Activated CD8-positive, alpha-beta memory T cell treated with anti-CD3 and anti-CD28 coated beads for 48 hours (primary cell): ENCODE results near the gene SLC8A3.

Experiments used
- DNase-seq, 3 experiments: peaks; one replicate each; pipeline ENCODE4 v3.0.0-alpha.2; 2020; ENCODE audit warnings: low read depth in 2 of 3, low spot score in 2 of 3

The SLC8A3 gene

DNA sequence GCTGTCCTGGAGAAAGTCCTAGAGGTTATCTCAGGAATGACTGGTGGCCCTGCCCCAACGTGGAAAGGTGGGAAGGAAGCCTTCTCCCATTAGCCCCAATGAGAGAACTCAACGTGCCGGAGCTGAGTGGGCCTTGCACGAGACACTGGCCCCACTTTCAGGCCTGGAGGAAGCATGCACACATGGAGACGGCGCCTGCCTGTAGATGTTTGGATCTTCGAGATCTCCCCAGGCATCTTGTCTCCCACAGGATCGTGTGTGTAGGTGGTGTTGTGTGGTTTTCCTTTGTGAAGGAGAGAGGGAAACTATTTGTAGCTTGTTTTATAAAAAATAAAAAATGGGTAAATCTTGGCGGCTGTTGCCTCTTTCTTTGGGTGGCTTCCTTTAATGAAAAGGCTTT, 156.7 kb downstream of the SLC8A3 start:
- DNase-seq = no peak

DNA sequence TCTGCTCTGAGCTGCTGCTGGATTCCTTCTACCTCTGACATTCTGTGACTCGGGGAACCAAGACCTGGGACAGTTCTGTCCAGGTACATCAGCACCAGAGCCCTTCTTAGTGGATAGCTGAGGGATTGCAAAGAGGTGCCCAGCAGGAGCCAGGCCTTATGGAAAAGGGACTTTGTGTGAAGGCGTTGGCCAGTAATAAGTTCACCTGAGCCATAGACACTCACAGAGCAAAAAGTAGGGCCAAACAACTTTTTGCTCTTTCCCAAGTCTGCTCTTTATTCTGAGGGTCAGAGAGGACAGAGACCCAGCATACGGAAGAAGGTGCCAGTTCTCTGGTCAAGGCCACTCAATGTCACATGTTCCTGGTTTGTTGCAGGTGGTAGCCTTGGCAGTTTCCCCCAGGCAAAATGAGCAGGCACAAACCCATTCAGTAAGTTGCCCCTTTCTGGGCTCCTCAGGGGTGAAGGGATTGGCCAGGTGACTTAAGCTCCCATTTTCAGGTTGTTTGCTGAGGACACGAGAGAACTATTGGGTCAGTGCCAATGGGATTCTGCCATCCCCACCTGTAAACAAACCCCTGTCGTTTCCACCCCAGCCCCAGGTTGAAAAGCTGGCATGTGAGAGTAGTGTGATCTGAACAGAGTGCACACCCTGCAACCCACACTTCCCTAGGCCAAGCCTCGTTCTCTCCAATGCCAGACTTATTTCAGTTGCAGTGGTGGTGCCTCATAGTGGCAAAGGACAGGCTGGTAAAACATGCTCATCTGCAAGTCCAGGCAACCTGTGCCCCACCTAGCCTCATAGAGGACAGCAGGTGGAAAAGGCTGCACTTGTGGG, 159.2 kb downstream of the SLC8A3 start:
- no peak for DNase-seq

DNA sequence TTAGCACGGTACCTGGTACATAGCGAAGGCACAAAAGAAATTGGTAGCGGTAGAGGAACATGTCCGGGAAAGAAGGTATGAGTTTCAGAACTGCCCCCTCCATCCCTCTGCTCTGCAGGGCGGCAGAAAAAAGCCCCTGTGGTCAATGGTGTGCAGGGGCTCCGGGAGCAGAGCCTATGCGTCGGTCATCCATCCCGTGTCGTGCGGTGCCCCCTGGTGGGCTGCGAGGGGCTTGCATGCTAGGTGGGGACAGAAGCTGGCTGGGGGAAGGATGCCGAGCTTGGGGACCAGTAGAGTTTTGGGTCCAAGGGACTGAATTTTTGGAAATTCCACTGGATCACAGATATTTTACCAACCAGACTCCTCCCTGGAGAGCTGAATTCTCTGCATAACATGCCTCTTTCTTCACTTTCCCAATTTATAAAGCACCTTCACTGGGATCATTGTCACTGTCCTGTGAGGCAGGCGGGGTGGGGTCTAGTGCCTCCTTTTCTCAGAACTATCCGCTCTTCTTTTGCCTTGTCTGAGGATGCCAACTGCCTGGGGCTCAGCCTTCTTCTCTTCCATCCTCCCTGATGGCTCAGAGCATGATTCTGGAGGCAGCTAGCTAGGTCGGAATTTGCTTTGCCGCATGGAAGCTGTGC, 160.8 kb downstream of the SLC8A3 start:
- peak; percentile 28 to 78 (median 73) for DNase-seq

DNA sequence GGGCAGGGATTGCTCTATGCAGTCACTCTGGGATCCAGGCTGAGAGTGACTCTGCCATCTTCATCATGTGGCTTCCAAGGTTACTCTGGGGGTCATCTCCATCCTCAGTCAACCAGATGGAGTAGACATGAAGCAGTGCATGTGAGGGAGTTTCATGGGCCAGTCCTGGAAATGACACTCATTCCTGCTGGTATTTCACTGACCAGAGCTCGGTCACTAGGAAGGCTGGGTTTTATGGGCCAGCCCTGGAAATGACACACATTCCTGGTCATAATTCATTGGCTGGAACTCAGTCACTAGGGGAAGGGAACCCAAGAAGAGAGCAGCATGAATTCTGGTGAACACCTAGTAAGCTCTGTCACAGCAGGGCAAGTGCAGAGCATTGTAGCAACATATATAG, 164.9 kb downstream of the SLC8A3 start:
- DNase-seq = no peak

DNA sequence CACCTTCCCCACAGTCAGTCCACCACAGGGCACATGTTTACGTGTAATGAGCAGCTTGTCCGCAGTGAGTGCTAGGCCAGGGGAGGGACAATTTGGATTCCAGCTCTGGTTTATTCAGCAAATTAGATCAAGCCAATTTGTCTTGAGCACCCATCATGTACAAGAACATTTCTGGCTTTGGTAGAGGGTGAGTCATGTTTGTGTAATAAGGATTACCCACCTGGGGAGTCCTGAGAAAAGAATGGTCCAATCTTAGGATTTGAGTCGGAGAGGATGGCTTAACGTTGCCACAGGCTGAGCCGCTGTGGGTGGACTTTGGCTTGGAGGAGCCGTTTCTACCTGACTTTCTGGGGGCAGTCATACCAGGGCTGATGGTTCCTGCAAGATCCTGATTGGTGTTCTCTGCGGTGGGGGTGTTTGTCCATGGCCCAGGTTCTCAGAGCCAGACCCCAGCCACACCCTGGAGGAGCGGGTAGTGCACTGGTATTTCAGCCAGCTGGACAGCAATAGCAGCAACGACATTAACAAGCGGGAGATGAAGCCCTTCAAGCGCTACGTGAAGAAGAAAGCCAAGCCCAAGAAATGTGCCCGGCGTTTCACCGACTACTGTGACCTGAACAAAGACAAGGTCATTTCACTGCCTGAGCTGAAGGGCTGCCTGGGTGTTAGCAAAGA, 165.8 kb downstream of the SLC8A3 start:
- DNase-seq = no peak

DNA sequence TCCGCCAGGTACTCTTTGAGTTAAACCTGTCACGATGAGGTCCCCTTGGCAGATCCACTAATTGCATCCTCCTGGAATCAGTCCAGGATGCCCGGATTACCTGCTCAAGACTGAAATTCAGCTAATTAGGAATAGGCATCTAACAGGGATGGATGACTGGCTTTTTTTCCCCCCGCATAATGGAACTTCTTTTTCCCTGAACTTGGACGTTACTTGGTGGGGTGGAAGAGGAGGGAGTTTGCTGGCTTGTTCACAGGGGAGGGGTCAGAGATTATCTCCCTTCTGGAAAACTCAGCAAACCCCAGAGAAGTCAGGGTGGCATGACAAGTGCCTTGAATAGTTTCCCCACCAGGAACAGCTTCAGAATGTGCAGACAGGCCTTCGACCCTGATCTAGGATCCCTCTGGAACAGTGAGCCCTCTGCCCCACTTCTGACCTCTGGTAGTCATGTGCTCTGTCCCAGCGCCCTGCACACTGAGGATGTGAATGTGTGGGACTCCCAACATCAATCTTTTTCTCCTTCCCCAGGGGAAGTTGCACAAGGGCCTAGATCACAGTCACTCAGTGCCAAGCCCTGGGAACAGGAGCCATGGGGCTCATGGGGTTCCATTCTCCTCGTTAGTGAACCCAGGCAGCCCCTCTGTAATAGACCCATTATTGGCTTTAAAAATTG, 167.1 kb downstream of the SLC8A3 start:
- no peak for DNase-seq

DNA sequence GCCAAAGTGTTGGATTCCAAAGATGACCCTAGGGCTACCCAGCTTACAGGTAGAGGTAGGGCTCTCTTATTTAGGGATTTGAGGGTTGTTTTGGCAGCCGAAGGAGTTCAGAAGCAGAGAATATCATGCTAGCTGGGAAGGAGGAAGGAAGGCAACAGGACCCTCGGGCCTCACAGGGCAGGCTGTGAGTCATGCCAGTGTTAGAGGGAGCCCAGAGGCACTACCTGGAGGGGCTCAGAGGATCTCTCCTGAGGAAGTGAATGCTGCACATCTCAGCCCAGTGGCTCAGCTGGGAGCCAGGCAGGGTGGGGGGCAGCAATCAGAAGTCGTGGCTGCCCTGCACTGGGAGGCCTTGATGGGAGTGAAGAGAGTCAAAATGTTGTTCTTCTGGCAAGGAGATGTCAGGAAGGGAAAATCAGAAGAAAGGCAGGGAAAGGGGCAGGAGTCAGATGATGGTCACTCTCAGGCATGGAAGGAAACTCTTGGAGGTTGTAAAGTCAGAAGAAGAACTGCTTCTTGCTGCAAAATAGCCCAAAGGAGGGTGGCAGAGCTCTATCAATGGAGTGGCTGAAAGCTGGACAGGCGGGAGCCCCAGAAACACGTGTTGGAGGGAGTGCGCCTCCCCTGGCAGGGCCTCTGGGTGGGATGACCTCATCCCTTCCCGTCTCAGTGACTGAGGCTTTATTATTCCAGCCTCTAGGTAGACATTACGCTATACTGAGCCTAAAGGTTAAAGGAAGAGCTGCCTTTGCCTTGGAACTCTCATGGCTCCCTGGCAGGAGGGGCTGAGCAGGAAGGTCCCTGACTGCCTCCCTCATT, 168.2 kb downstream of the SLC8A3 start:
- no peak for DNase-seq

DNA sequence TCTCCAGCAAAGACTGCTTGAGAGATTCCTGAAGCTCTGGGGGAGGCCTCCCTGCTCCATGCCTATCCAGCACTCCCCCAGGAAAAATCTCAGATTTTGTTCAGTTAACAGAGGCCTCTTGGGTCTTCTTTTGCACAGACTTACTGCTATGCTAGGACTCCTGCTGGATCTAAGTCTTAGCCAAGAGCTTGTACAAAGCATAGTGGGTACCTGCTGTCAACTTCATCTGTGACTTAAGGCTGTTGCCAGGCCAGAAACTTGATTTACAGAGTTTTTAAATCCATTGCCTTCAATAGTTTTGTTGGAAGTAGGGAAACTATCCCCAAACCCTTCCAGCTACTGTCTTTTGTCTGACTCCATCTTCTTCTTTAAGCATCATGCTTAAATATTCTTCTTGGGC, 169.1 kb downstream of the SLC8A3 start:
- DNase-seq = no peak

DNA sequence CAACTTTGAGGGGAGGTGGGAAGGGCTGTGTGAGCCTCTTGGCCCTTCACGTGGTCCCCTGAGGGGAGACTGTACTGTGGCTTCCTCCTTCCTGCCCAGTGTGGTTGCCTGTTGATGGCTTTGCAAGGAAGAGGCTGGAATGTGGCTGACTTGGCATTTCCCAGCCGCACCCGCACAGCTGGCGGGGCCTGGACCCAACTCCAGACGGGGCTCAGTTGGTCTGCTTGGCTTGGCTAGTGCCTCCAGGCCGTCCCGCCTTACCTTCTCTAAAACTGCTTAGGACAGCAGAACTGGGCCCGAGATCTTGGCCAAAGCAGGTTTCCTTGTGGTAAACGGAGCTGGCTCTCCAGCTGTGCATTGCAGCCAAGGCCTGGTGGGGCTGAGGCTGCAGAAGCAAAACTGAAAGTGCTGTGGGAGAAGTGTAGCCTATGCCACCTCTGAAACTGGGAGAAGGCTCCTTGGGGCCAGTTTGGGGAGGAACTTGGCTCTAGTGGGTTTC, 170.0 kb downstream of the SLC8A3 start:
- no peak for DNase-seq

DNA sequence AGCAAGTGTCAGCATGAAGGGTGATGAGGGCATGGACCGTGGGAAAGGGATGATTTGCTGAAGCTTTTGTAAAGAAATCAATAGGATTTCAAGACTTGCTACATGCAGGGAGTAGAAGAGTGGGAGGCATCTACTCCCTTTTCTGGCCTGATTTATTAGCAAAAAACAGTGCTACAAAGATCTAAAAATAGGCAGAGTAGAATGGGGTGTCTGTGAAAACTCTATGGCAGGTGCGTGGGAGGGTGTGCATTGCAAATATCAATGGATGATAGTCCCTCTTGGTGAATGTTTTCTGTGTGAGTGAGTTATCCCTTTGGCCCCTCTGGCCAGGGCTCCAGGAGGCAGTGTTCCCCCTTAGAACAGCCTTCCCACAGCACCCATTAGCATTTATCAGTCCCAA, 170.5 kb downstream of the SLC8A3 start:
- no peak for DNase-seq

DNA sequence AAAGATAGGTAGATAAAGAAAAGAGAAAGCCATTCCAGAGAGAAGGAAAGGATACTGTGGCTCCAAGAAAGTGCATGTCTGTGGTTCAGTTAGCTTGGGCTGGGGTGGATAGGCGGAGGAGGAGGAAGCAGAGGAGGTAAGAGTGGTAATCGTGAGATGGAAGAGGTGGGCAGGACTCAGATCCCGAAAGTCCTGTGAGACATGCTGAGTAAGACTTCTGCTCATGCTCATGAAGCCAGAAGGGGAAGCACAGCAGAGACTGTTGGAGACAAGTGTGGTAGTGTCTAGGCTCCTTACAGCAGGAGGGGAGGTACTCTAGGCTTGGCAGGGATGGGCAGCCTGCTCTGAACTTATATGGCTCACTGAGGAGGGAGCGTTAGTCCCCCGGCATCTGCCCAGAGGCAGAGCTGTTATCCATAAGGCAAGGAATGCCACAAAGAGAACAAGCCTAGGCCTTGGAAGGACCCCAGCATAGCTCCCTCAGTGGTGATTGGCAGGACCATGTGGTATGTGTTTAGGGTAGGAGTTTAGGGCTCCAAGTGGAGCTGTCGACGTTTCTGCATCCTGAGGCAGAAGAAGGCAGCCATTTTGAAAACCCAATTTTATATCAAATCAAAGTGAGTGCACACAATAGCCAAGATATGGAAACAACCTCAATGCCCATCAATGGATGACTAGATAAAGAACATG, 174.2 kb downstream of the SLC8A3 start:
- DNase-seq = no peak

DNA sequence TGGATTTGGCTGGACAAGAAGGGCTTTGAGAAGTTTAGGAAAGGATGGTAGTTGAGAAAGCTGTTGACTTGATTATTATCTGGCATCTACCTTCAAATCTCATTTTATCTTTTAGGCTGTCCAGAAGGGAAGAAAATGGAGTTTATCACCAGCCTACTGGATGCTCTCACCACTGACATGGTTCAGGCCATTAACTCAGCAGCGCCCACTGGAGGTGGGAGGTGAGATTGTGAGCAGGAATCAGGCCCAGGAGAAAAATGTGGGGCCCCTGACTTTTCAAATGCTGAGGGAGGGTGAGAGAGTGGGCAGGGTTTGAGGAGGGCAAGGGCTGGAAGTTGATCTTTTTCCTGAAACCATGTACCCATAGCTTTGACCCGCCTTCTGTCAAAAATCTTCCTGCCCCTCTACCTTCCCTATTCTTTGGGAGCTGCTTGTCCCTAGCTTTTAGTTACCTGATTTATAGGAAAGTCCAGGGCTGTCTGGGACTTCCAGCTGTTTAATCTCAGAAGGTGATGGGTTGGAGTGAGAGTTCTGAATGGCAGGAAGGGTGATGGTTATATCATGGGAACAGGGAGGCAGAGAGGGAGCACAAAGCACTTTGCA, 175.4 kb downstream of the SLC8A3 start:
- peak in 2 of 3 experiments; percentile 15 to 33 for DNase-seq

DNA sequence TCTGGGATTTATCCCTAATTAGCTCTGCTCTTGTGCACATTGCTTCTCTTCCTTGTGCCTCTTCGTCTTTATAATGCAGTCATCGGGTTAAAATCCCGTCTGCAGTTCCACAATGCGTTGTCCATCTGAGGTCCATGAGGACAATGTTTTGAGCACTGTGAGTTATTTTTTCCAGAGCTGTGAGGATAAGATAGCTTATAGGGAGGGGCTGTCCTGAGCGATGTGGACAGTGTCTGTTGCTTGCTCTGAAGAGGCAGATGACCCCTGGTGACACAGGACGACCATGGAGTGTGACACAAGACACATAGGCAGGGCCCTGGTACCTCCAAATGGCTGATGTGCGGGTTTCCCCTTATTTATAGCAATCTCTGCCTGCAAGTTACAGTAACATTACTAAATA, 177.0 kb downstream of the SLC8A3 start:
- no peak for DNase-seq

DNA sequence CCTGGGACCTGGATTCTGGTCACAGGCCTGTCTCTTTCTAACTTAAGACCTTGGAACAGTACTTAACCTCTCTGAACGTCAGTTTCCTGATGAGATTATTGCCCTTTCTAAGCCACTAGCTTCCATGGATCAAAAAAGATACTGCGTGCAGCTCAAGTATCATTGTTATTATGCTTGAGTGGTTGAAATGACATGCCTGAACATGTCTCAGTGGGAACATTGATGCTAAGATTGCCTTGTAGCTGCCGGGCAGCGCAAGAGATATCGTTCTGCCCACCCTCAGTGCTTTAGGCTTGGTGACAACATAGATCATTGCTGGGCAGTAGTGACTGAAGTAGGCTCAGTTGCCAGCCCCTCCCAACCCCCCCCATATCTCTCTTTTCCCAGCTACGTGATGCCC, 177.7 kb downstream of the SLC8A3 start:
- DNase-seq = no peak

DNA sequence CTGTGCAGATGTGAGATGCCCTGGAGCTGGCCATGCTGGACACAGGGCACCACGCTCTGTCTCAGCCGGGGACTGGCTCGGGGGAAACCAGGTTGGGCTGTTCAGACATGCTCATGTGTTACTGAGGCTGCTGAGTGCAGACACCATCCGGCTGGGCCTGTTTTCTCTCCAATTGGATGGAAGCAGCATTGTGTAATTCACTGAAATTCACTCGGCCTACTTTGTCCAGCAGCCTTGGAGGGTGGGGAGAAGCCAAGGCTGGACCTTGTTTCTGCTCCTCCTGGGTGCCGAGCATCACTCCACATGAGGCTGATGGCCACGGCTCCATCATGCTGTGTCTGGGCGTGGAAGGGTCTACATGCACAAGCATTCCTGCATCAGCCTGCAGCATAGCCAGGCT, 178.8 kb downstream of the SLC8A3 start:
- DNase-seq = no peak

DNA sequence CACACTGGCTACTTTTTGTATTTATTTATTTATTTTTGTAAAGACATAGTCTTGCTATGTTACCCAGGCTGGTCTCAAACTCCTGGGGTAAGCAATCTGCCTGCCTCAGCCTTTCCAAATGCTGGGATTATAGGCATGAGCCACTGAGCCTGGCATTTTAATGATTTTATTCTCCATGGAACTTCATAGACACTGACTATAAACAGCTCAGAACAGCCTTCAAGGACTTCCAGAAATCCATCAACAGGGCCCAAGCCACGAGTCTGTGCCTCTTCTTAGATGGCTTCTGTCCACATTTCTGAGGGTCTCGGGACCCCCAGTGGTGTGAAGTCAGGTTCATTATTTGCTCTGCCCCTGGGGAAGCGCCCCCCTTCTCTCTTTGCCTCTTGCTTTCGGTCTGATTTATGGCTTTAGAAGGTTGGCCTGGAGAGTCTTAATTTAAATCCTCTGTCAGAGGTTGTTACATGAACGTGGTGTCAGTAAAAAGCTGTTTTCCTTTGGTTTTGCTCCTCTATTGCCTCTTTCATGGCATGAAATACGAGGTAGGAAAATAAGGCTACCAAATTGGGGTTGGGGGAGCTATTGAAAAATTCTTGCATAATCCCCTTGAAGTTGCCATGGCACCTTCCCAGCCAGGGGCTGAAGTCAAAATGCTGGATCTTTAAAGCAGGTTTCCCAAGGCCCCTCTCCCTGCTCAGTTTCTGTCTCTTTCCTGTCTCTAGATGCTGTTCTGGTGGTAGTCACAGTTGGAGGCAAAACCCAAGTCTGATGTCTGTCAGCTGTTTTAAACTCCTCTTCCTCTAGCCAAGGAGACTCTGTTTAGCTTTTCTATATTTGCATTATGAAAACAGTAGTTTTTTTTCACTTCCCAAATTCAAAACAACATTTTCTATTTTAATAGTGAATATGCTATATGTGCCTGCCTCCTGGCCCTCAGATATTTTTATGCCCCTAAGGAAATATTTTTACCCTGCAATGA, 180.2 kb downstream of the SLC8A3 start:
- DNase-seq = no peak

DNA sequence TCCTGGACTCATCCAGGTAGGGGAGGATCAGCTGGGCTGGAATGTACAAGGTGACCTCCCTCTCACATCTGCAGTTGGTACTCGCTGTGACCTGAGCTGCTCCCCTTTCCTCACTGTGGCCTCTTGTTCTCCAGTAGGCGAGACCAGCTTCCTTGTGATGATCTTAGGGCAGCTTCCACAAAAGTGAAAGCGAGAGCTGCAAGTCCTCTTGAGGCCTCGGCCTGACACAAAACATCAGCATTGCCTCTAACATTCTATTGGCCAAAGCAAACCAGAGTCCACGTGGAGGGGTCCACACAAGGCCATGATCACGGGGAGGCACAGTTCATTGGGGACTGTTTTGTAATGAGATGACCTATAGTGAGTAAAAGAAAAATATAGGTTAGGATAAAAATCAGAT, 182.1 kb downstream of the SLC8A3 start:
- DNase-seq = no peak

DNA sequence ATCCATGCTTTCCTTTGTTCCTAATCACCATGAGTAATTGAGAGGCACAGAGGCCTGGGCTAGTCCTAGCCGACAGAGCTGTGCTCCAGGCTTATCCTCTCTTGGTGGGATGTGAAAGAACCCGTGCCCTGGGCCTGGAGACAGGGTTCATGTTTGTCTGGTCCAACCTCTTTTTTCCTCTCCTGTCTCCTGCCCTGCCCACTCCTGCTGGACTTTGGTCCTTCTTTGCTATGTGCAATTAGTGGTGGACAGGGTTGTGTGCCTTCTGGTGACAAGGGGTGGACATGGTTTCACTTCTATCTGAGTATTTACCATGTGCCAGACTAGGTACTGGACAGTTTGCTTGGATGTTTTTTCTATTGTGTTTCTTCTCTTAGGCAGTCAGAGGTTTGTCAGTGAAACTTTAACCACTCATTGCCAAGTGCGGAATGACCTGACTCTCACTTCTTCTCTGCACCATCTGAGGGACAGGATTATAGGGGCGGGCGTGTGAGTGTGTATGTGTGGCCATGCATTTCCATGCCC, 183.4 kb downstream of the SLC8A3 start:
- DNase-seq = no peak
